WTC11 (cell line): ENCODE results near the gene KCNMA1. TPM values are rescaled to one million over a fixed set of nuclear protein-coding genes. Genes with fewer than 3 reads are reported as not detected.

Source experiments
- ATAC-seq: fragments of 200-7000 bp; cut with Tn5 transposase; 2 replicates; pipeline ENCODE4 v1.10.0; 2021; ENCODE audit warnings: mild to moderate bottlenecking, moderate library complexity
- CTCF ChIA-PET: fragments of 300-600 bp; sonication (Branson Sonifier 250); formaldehyde crosslinking; loops from one replicate; lab custom pipeline; 2021; ENCODE audit warnings: antibody characterized with exemption; lab: Charles Lee
- POLR2A ChIA-PET: fragments of 350-600 bp; sonication (Branson Sonifier 250); formaldehyde crosslinking; loops from one replicate; lab custom pipeline; 2021; ENCODE audit warnings: antibody characterized with exemption; lab: Charles Lee
- DNase-seq: peaks from one replicate; pipeline ENCODE4 v3.0.0; 2021; ENCODE audit warnings: low spot score
- H3K27ac Mint-ChIP-seq: 2 replicates; pipeline ENCODE4 v1.8.0; 2021; ENCODE audit warnings: mixed read lengths
- H3K27me3 Mint-ChIP-seq: 2 replicates; pipeline ENCODE4 v1.8.0; 2021; ENCODE audit warnings: low read depth, mild to moderate bottlenecking, moderate library complexity, mixed read lengths
- H3K36me3 Mint-ChIP-seq: 2 replicates; pipeline ENCODE4 v1.8.0; 2021; ENCODE audit warnings: mixed read lengths
- H3K4me1 Mint-ChIP-seq: 2 replicates; pipeline ENCODE4 v1.8.0; 2022; ENCODE audit warnings: mixed read lengths
- H3K4me3 Mint-ChIP-seq: 2 replicates; pipeline ENCODE4 v1.8.0; 2021; ENCODE audit warnings: mild to moderate bottlenecking, moderate library complexity, mixed read lengths
- H3K9me3 Mint-ChIP-seq: 2 replicates; pipeline ENCODE4 v1.8.0; 2021; ENCODE audit warnings: mixed read lengths
- AR ChIP-seq: fragments of 250-450 bp; sonication (Bioruptor Pico); IDR thresholded peaks from 2 replicates; pipeline ENCODE4 v1.9.0; 2021; ENCODE audit warnings: mild to moderate bottlenecking
- E2F1 ChIP-seq: sonication (generic); formaldehyde crosslinking; IDR thresholded peaks from 2 replicates; pipeline ENCODE4 v1.8.0; 2022; ENCODE audit warnings: mild to moderate bottlenecking, missing genetic modification reagents
- E2F4 ChIP-seq: sonication (generic); formaldehyde crosslinking; IDR thresholded peaks from 2 replicates; pipeline ENCODE4 v1.8.1; 2022; ENCODE audit warnings: low read depth, mild to moderate bottlenecking, moderate library complexity, missing genetic modification reagents, borderline replicate concordance
- EMX1 ChIP-seq: fragments of 250-450 bp; sonication (Bioruptor Pico); IDR thresholded peaks from 2 replicates; pipeline ENCODE4 v1.8.0; 2021; ENCODE audit warnings: mild to moderate bottlenecking
- FOXP1 ChIP-seq: sonication (generic); formaldehyde crosslinking; IDR thresholded peaks from 2 replicates; pipeline ENCODE4 v1.8.0; 2022; ENCODE audit warnings: missing genetic modification reagents, mild to moderate bottlenecking, moderate library complexity, borderline replicate concordance
- HMGA2 ChIP-seq: fragments of 250-450 bp; sonication (Bioruptor Pico); IDR thresholded peaks from 2 replicates; pipeline ENCODE4 v1.4.0; 2021; ENCODE audit warnings: mild to moderate bottlenecking, moderate library complexity
- IRF2 ChIP-seq: sonication (generic); formaldehyde crosslinking; IDR thresholded peaks from 2 replicates; pipeline ENCODE4 v1.8.0; 2022; ENCODE audit warnings: low read depth, missing genetic modification reagents, borderline replicate concordance
- NFYB ChIP-seq: sonication (generic); formaldehyde crosslinking; conservative IDR thresholded peaks from 2 replicates; pipeline ENCODE4 v1.8.0; 2022; ENCODE audit warnings: low read depth, missing genetic modification reagents
- PRRX2 ChIP-seq: fragments of 250-450 bp; sonication (Bioruptor Pico); IDR thresholded peaks from 2 replicates; pipeline ENCODE4 v1.8.0; 2021; ENCODE audit warnings: mild to moderate bottlenecking
- SMAD4 ChIP-seq: sonication (generic); formaldehyde crosslinking; IDR thresholded peaks from 2 replicates; pipeline ENCODE4 v1.8.0; 2022; ENCODE audit warnings: mild to moderate bottlenecking, missing genetic modification reagents
- SP1 ChIP-seq: sonication (generic); formaldehyde crosslinking; conservative IDR thresholded peaks from 2 replicates; pipeline ENCODE4 v1.8.1; 2022; ENCODE audit warnings: missing genetic modification reagents
- ZNF317 ChIP-seq: sonication (generic); formaldehyde crosslinking; IDR thresholded peaks from 2 replicates; pipeline ENCODE4 v1.8.1; 2023; ENCODE audit warnings: low read depth, mild to moderate bottlenecking, moderate library complexity, missing genetic modification reagents, borderline replicate concordance
- ZNF396 ChIP-seq: fragments of 250-450 bp; sonication (Bioruptor Pico); IDR thresholded peaks from 2 replicates; pipeline ENCODE4 v1.8.0; 2021; ENCODE audit warnings: mild to moderate bottlenecking, moderate library complexity, borderline replicate concordance
- ZNF671 ChIP-seq: fragments of 250-450 bp; sonication (Bioruptor Pico); IDR thresholded peaks from 2 replicates; pipeline ENCODE4 v1.8.0; 2021; ENCODE audit warnings: mild to moderate bottlenecking
- total RNA-seq: library from RNA; stranded (reverse); gene quantifications from 3 replicates; pipeline ENCODE4 v1.2.3, GENCODE V29; 2021
- TF ChIP-seq, protein P1 (sequence below): sonication (generic); formaldehyde crosslinking; IDR thresholded peaks from 2 replicates; pipeline ENCODE4 v1.8.1; 2022; ENCODE audit warnings: mild to moderate bottlenecking, moderate library complexity, missing genetic modification reagents
- TF ChIP-seq, protein P2 (sequence below): sonication (generic); formaldehyde crosslinking; IDR thresholded peaks from 2 replicates; pipeline ENCODE4 v1.8.0; 2022; ENCODE audit warnings: mild to moderate bottlenecking, missing genetic modification reagents
- TF ChIP-seq, protein P3 (sequence below): sonication (generic); formaldehyde crosslinking; IDR thresholded peaks from 2 replicates; pipeline ENCODE4 v1.8.1; 2023; ENCODE audit warnings: mild to moderate bottlenecking, missing genetic modification reagents, moderate library complexity
- TF ChIP-seq, protein P4 (sequence below): sonication (generic); formaldehyde crosslinking; IDR thresholded peaks from 2 replicates; pipeline ENCODE4 v1.8.1; 2023; ENCODE audit warnings: mild to moderate bottlenecking, missing genetic modification reagents
- TF ChIP-seq, protein P5 (sequence below): sonication (generic); formaldehyde crosslinking; IDR thresholded peaks from 2 replicates; pipeline ENCODE4 v1.8.1; 2022; ENCODE audit warnings: mild to moderate bottlenecking, missing genetic modification reagents, moderate library complexity, borderline replicate concordance

The KCNMA1 gene
- total RNA-seq, 1 experiment from 2014 or later, result 7.3 TPM

DNA sequence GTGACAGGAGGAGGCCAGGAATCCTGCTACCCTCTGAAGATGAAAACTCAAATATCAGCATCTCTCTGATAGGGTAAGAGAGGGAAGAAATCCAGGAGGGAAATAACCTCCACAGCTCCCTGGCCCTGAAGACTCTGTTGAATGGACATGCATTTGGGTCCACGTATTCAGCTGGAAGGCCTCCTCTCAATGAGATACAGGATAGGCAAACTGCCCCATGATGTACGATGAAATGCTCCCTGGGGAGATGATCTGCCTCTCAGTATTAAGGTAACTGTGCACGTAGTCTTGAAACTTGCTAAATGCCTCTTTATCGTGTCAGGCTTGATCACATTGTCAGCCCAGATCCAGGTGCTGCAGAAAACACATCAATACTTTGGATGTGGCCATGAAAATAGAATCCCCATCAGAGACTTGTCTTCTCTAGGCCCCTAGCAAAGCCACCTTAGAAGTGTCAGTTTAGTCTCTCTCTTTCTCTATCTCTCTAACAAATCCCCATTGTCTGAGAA is 384.0 kb downstream of the KCNMA1 start:
- H3K27ac Mint-ChIP-seq, result no peak overlapping the region
- H3K36me3 Mint-ChIP-seq, result no peaks in the 10 kb centered on the region
- ATAC-seq (no peak), DNase-seq (no peak)
- TF ChIP-seq EMX1 (CRISPR knock-in tag), result no peak
- no peak for TF ChIP-seq AR (CRISPR knock-in tag)
- no peak for TF ChIP-seq IRF2 (CRISPR knock-in tag)
- TF ChIP-seq, protein P1, sequence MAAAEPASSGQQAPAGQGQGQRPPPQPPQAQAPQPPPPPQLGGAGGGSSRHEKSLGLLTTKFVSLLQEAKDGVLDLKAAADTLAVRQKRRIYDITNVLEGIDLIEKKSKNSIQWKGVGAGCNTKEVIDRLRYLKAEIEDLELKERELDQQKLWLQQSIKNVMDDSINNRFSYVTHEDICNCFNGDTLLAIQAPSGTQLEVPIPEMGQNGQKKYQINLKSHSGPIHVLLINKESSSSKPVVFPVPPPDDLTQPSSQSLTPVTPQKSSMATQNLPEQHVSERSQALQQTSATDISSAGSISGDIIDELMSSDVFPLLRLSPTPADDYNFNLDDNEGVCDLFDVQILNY (CRISPR knock-in tag), result no peak
- TF ChIP-seq SMAD4 (CRISPR knock-in tag), result no peak
- TF ChIP-seq E2F1 (CRISPR knock-in tag), result no peak
- TF ChIP-seq, protein P2, sequence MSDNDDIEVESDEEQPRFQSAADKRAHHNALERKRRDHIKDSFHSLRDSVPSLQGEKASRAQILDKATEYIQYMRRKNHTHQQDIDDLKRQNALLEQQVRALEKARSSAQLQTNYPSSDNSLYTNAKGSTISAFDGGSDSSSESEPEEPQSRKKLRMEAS, result no peak
- no peak for TF ChIP-seq HMGA2 (CRISPR knock-in tag)
- H3K27me3 Mint-ChIP-seq, result no peaks in the 10 kb centered on the region; the same call in 1 of the 2 replicates
- ChIA-PET POLR2A (no interaction called here), CTCF (interaction anchor here (1.2 kb wide), 1 partner anchor 391 kb away, joined by 3 read pairs; no protein-coding TSS in a partner anchor)
- no peak overlapping the region for H3K4me3 Mint-ChIP-seq
- H3K9me3 Mint-ChIP-seq, result peaks cover 12% of the 10 kb centered on the region
- no peaks in the 10 kb centered on the region for H3K4me1 Mint-ChIP-seq

DNA sequence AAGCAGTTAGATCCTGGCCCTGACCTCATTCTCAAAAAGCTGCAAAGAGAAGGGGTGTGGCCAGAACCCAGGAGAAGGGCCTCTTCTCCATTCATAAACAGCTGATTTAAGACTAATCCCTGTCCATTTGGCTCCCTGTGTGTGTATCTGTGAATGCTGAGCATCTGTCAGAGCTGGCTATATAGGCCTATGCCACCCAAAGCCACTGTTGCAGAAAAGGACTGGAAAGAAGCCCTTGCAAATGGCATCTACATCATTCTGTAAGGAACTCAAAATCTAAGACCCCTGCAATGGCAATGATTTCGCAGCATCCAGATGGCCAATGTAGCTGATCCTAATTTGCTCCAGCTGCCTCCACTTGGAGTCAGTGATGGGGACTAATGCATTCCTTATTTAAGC is 384.5 kb downstream of the KCNMA1 start:
- POLR2A ChIA-PET, result no interaction called here
- no peak for DNase-seq
- no peak overlapping the region for H3K27ac Mint-ChIP-seq
- no peaks in the 10 kb centered on the region for H3K36me3 Mint-ChIP-seq
- TF ChIP-seq, protein P3, sequence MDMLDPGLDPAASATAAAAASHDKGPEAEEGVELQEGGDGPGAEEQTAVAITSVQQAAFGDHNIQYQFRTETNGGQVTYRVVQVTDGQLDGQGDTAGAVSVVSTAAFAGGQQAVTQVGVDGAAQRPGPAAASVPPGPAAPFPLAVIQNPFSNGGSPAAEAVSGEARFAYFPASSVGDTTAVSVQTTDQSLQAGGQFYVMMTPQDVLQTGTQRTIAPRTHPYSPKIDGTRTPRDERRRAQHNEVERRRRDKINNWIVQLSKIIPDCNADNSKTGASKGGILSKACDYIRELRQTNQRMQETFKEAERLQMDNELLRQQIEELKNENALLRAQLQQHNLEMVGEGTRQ (CRISPR knock-in tag), result no peak
- TF ChIP-seq ZNF396 (CRISPR knock-in tag) (no peak), SP1 (CRISPR knock-in tag) (no peak), ZNF671 (CRISPR knock-in tag) (no peak)
- TF ChIP-seq, protein P2, result no peak
- CTCF ChIA-PET, result interaction anchor here (1.2 kb wide), 1 partner anchor 391 kb away, joined by 3 read pairs; no protein-coding TSS in a partner anchor
- ATAC-seq, result no peak
- H3K9me3 Mint-ChIP-seq, result peaks cover 11% of the 10 kb centered on the region
- H3K4me3 Mint-ChIP-seq, result no peak overlapping the region
- H3K27me3 Mint-ChIP-seq, result no peaks in the 10 kb centered on the region; the same call in 1 of the 2 replicates
- H3K4me1 Mint-ChIP-seq, result no peaks in the 10 kb centered on the region; the same call in 1 of the 2 replicates

DNA sequence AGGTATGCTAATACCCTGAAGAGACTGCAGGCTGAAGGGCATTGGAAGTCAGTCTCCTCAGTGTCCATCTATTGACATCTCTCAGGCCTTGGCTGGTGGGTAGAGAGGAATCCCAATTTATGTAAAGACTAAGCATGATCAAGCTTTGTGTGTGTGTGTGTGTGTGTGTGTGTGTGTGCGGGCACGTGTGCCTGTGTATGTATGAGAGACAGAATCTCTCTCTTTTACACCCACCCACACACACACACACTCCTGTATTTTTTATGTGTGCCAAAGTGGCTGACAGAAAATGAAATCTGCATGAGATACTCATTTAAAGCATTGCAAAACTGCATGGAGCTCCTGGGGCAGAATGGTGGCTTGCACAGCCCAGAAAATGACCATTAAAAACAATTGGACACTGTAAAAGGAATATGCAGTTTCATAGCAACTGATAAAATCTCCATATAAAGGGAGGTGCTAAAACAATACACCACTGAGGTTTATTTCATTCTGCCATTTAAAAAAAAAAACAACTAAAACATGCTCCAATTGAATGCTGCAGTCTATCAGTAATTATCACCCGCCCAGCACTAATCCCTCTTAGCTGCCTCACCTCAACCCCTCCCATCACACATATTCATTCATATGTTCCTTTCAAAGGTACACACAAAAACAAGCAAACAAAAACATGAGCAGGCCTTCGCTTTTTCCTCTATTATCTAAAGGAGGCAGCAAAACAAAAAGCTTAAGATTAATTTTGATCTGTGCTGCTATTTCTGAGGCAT is 385.0 kb downstream of the KCNMA1 start:
- Mint-ChIP-seq H3K27me3 (no peaks in the 10 kb centered on the region; the same call in 1 of the 2 replicates), H3K9me3 (peaks cover 6% of the 10 kb centered on the region), H3K27ac (no peak overlapping the region), H3K36me3 (no peaks in the 10 kb centered on the region), H3K4me3 (no peak overlapping the region), H3K4me1 (peaks cover 3% of the 10 kb centered on the region; the same call in 1 of the 2 replicates)
- DNase-seq (no peak), ATAC-seq (no peak)
- ChIA-PET POLR2A (no interaction called here), CTCF (interaction anchor here (1.2 kb wide), 1 partner anchor 392 kb away, joined by 3 read pairs; no protein-coding TSS in a partner anchor)
- TF ChIP-seq E2F4, result no peak
- TF ChIP-seq NFYB (CRISPR knock-in tag), result no peak
- TF ChIP-seq ZNF317, result no peak
- TF ChIP-seq, protein P4, sequence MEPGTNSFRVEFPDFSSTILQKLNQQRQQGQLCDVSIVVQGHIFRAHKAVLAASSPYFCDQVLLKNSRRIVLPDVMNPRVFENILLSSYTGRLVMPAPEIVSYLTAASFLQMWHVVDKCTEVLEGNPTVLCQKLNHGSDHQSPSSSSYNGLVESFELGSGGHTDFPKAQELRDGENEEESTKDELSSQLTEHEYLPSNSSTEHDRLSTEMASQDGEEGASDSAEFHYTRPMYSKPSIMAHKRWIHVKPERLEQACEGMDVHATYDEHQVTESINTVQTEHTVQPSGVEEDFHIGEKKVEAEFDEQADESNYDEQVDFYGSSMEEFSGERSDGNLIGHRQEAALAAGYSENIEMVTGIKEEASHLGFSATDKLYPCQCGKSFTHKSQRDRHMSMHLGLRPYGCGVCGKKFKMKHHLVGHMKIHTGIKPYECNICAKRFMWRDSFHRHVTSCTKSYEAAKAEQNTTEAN (CRISPR knock-in tag), result no peak
- TF ChIP-seq, protein P5, sequence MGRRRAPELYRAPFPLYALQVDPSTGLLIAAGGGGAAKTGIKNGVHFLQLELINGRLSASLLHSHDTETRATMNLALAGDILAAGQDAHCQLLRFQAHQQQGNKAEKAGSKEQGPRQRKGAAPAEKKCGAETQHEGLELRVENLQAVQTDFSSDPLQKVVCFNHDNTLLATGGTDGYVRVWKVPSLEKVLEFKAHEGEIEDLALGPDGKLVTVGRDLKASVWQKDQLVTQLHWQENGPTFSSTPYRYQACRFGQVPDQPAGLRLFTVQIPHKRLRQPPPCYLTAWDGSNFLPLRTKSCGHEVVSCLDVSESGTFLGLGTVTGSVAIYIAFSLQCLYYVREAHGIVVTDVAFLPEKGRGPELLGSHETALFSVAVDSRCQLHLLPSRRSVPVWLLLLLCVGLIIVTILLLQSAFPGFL (CRISPR knock-in tag), result no peak
- TF ChIP-seq PRRX2 (CRISPR knock-in tag), result no peak
- TF ChIP-seq FOXP1 (CRISPR knock-in tag), result no peak
